Smooth muscle cell (in vitro differentiated cells): ENCODE measurements around the gene GTF2A2. TPM values are rescaled to one million over a fixed set of nuclear protein-coding genes. Genes with fewer than 3 reads are reported as not detected.
A peak's percentile ranks its signal among the peaks of the same experiment; 100 is the strongest.

Experiments used
- DNase-seq: peaks from one replicate; lab custom pipeline; 2025; ENCODE audit not compliant: unreplicated experiment; lab: John Stamatoyannopoulos, UW
- H2AFZ ChIP-seq: fragments of 200-600 bp; sonication (generic); 2 replicates; pipeline ENCODE4 v1.6.0; 2016; ENCODE audit warnings: antibody characterized with exemption, low read depth, mild to moderate bottlenecking
- H3F3A ChIP-seq: fragments of 200-600 bp; sonication (generic); 2 replicates; pipeline ENCODE4 v1.6.0; 2017; ENCODE audit warnings: antibody characterized with exemption, low read depth
- H3K27ac ChIP-seq: fragments of 200-600 bp; sonication (generic); 2 replicates; pipeline ENCODE4 v1.5.1; 2016; ENCODE audit warnings: low read depth, mild to moderate bottlenecking
- H3K27me3 ChIP-seq: fragments of 200-600 bp; sonication (generic); 2 replicates; pipeline ENCODE4 v1.6.1; 2016; ENCODE audit warnings: low read depth, mild to moderate bottlenecking
- H3K36me3 ChIP-seq: fragments of 200-600 bp; sonication (generic); 2 replicates; pipeline ENCODE4 v1.5.1; 2016; ENCODE audit warnings: low read depth
- H3K4me1 ChIP-seq: fragments of 200-600 bp; sonication (generic); 2 replicates; pipeline ENCODE4 v1.5.1; 2016; ENCODE audit warnings: low read depth
- H3K4me2 ChIP-seq: fragments of 200-600 bp; sonication (generic); 2 replicates; pipeline ENCODE4 v1.6.0; 2016; ENCODE audit warnings: mild to moderate bottlenecking
- H3K4me3 ChIP-seq: fragments of 200-600 bp; sonication (generic); 2 replicates; pipeline ENCODE4 v1.5.1; 2016; ENCODE audit warnings: mild to moderate bottlenecking
- H3K79me2 ChIP-seq: fragments of 200-600 bp; sonication (generic); 2 replicates; pipeline ENCODE4 v1.6.0; 2016; ENCODE audit warnings: low read depth, mild to moderate bottlenecking
- H3K9ac ChIP-seq: fragments of 200-600 bp; sonication (generic); 2 replicates; pipeline ENCODE4 v1.6.0; 2016; ENCODE audit warnings: low read depth
- H3K9me3 ChIP-seq: fragments of 200-600 bp; sonication (generic); replicated peaks from 2 replicates; pipeline ENCODE4 v1.5.1; 2016; ENCODE audit warnings: low read depth
- H4K20me1 ChIP-seq: fragments of 200-600 bp; sonication (generic); 2 replicates; pipeline ENCODE4 v1.6.0; 2016; ENCODE audit warnings: low read depth
- CTCF ChIP-seq: fragments of 200-600 bp; sonication (generic); IDR thresholded peaks from 2 replicates; pipeline ENCODE4 v1.5.1; 2017; ENCODE audit warnings: borderline replicate concordance, mild to moderate bottlenecking, antibody characterized with exemption; ENCODE audit not compliant: insufficient read depth, poor library complexity, severe bottlenecking
- WGBS: methylation state at CpG from one replicate; pipeline ENCODE4 v1.1.7; 2016; ENCODE audit warnings: low lambda C conversion rate; 5-methylcytosine and 5-hydroxymethylcytosine counted together
- polyA plus RNA-seq: library from polyadenylated mRNA; unstranded; fragments of >200 nt; fragmentation: Nextera tagmentation; extraction: Ambion mirVana; gene quantifications from 2 replicates; pipeline ENCODE4 v1.2.1, GENCODE V29; 2016
- total RNA-seq: library from RNA; depleted of rRNA; stranded (reverse); fragments of >200 nt; gene quantifications from 2 replicates; pipeline ENCODE4 v1.2.3, GENCODE V29; 2014

Gene GTF2A2
- total and polyA plus RNA-seq, 2 experiments from 2014 or later = 102 to 261 TPM

GRCh38 chr15:59598461-59598860 lies 58.9 kb downstream of the GTF2A2 start:
- H3K4me1 ChIP-seq = no peaks in the 10 kb centered on the region
- no peak overlapping the region for H3K9ac ChIP-seq
- WGBS = 73% methylated on average over 2 of the region's 2 CpGs
- H3K79me2 ChIP-seq = no peaks in the 10 kb centered on the region
- no peak overlapping the region for H2AFZ ChIP-seq
- no peak overlapping the region for H3K27ac ChIP-seq
- no peak overlapping the region for H3K4me2 ChIP-seq
- no peaks in the 10 kb centered on the region for H3K27me3 ChIP-seq
- no peaks in the 10 kb centered on the region for H3F3A ChIP-seq
- H3K9me3 ChIP-seq = no peaks in the 10 kb centered on the region
- no peak for DNase-seq
- TF ChIP-seq CTCF = no peak
- H3K4me3 ChIP-seq = no peak overlapping the region
- H3K36me3 ChIP-seq = no peaks in the 10 kb centered on the region
- H4K20me1 ChIP-seq = no peaks in the 10 kb centered on the region

GRCh38 chr15:59596640-59597039 lies 60.7 kb downstream of the GTF2A2 start:
- Histone ChIP-seq H3K4me2 (no peak overlapping the region), H3K27ac (no peak overlapping the region), H3K27me3 (no peaks in the 10 kb centered on the region), H3F3A (no peaks in the 10 kb centered on the region), H4K20me1 (no peaks in the 10 kb centered on the region), H3K9ac (no peak overlapping the region), H3K4me1 (no peaks in the 10 kb centered on the region), H3K4me3 (no peak overlapping the region), H3K79me2 (no peaks in the 10 kb centered on the region), H3K9me3 (no peaks in the 10 kb centered on the region), H3K36me3 (no peaks in the 10 kb centered on the region), H2AFZ (no peak overlapping the region)
- no peak for TF ChIP-seq CTCF
- DNase-seq = no peak

GRCh38 chr15:59595434-59595915 lies 61.8 kb downstream of the GTF2A2 start:
- H3K4me3 ChIP-seq = no peak overlapping the region
- no peak overlapping the region for H2AFZ ChIP-seq
- H3F3A ChIP-seq = no peaks in the 10 kb centered on the region
- no peaks in the 10 kb centered on the region for H3K4me1 ChIP-seq
- H3K4me2 ChIP-seq = no peak overlapping the region
- no peaks in the 10 kb centered on the region for H3K27me3 ChIP-seq
- TF ChIP-seq CTCF = no peak
- no peak for DNase-seq
- peak overlapping the region; percentile 65 for H3K9ac ChIP-seq
- no peaks in the 10 kb centered on the region for H3K36me3 ChIP-seq
- 89% methylated on average over 7 of the region's 7 CpGs for WGBS
- no peaks in the 10 kb centered on the region for H3K79me2 ChIP-seq
- H4K20me1 ChIP-seq = no peaks in the 10 kb centered on the region
- H3K9me3 ChIP-seq = no peaks in the 10 kb centered on the region
- H3K27ac ChIP-seq = peak overlapping the region; percentile 92

- peak overlapping the region; percentile 65 for H3K9ac ChIP-seq
Measured at GRCh38 chr15:59594991-59595390, 62.3 kb downstream of the GTF2A2 start.

More at GRCh38 chr15:59594991-59595390, 62.3 kb downstream of the GTF2A2 start:
- H3K27me3 ChIP-seq = no peaks in the 10 kb centered on the region
- no peaks in the 10 kb centered on the region for H3K4me1 ChIP-seq
- no peaks in the 10 kb centered on the region for H3K79me2 ChIP-seq
- H3K27ac ChIP-seq = peak overlapping the region; percentile 92
- TF ChIP-seq CTCF = no peak
- no peak overlapping the region for H3K4me3 ChIP-seq
- peak overlapping the region; percentile 30 for H3K4me2 ChIP-seq
- H2AFZ ChIP-seq = peak overlapping the region; percentile 64
- WGBS = 95% methylated on average over 2 of the region's 2 CpGs
- H3K9me3 ChIP-seq = no peaks in the 10 kb centered on the region
- H3F3A ChIP-seq = no peaks in the 10 kb centered on the region
- no peaks in the 10 kb centered on the region for H3K36me3 ChIP-seq
- no peaks in the 10 kb centered on the region for H4K20me1 ChIP-seq
- no peak for DNase-seq
